Ramos (cell line): ENCODE data around the gene AADACL3.

Experiments
- in situ Hi-C: fragments of 300-500 bp; cut with MboI; formaldehyde crosslinking; loops from one replicate; pipeline ENCODE4 v1.14.3; 2022; ENCODE audit warnings: low sequenced_read_pairs; ENCODE audit not compliant: unreplicated experiment

AADACL3 gene

DNA sequence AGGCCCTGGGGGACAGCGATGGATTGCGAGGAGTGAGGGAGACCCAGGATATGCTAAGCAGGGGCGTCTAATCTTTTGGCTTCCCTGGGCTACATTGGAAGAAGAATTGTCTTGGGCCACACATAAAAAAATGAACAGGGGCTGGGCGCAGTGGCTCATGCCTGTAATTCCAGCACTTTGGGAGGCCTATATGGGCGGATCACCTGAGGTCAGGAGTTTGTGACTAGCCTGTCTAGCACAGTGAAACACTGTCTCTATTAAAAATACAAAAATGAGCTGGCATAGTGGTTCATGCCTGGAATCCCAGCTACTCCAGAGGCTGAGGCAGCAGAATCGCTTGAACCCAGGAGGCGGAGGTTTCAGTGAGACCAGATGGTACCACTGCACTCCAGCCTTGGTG lies 46.9 kb downstream of the AADACL3 start:
- in situ Hi-C loops: no loop called here

DNA sequence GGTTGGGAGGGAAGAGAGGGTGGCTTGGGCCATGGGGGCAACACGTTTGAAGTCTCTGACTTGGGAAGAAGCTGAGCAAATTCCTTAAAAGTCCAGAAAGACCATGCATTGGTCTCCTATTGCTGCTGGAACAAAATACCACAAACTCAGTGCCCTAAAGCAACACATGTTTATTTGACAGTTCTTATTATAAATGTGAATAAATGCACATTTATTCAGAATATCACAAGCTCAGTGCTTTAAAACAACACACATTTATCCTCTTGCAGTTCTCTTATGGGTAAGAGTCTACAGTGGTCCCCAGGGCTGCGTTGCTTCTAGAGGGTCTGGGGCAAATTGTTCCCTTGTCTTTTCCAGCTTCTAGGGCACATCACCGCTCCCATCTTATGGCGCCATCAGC lies 47.6 kb downstream of the AADACL3 start:
- in situ Hi-C loops: no loop called here

DNA sequence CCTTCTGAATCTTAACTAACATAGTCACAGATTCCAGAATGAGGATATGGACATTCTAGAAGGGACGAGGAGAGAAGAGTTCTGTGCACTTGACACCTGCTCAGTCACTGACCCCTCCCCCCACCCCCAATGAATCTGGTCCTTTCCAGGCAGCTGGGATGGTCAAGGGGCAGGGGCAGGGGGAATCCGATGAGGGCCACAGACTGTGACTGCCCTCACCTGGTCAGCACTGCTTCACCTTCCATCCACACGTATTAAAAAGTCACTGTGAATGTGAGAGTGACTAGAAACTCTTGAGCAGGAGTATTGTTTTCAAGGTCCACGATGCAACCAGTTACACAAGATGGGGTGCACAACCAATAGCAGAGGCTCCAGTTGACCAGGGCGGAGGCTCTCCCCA lies 48.1 kb downstream of the AADACL3 start:
- in situ Hi-C loops: no loop called here

DNA sequence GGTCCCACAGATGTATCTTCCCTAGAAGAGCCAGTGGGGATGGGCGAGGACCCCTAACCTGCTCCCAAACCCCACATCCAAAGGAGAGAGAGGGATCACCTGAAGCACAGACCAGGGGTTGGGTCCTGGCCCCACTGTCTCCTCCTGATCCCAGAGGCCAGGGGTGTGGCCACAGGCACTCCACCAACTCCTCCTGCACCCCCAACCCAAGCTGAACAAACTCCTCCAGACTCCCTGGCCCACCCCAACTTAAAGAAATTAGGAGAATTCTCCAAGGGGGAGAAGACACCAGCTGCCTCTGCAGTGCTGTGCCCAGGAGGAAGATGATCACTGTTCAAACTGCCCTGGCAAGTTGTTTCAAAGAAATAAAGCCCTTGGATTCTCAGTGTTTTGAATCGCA lies 53.1 kb downstream of the AADACL3 start:
- in situ Hi-C loops: no loop called here

DNA sequence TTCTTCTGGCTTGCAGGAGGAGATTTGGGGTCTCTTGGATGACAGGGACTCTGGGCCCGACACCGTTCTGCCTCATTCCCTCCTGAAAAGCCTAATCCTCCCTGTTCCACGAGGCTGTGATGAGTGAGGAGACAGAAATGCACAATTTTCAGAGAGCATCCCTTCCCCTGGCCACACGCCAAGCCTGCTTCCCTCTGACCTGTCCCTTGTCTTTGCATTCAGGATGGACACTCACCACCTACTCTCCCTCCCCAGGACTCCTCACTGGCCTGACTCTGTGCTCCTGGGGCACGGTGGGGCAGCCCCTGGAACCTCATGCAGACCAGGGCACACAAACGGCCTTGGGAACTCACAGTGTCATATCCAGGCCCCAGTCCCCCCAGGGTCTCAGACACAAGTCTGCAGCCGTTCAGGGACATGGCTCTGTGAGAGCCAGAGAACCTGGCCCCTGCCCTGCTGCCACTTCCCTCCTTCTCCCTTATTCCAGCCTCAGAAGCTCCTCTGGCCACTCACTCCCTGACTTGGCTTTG lies 54.1 kb downstream of the AADACL3 start:
- in situ Hi-C loops: no loop called here

DNA sequence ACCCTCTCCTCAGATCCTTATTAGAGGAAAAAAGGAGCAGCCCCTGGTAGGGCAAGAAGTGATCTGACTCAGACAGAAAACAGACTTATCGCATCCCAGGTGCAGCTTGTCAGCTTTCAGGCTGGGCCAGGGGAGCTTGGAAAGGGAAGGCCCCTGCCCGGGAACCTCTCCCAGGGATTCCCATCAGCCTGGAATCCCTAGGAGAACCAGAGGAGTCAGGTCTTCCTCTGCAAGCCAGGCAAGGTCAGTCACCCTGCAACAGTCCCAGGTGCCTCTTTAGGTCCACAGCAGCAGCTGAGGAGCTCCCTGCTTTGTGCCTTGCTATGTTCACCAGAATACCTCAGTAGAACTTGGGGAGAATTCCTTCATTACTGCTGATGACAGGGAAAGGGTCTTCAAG lies 54.7 kb downstream of the AADACL3 start:
- in situ Hi-C loops: no loop called here

DNA sequence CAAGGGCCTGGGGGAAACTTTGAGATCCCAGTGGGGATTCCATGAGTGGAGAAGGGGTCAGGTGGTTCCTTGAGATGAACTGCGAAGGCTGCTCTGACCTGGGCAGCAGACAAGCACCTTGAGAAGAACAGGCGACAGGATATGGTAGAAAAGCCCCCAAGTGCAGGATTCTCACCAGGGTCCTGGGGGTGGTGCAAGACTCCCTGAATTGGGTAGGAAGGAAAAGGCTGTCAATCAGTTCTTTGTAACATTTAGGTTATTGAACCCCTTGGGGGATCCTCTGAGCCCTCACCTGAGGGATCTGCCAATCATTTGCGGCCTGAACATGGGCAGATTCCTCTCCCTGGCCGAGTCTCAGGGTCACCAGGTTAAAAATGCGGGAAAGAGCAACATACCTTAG lies 55.3 kb downstream of the AADACL3 start:
- in situ Hi-C loops: no loop called here

DNA sequence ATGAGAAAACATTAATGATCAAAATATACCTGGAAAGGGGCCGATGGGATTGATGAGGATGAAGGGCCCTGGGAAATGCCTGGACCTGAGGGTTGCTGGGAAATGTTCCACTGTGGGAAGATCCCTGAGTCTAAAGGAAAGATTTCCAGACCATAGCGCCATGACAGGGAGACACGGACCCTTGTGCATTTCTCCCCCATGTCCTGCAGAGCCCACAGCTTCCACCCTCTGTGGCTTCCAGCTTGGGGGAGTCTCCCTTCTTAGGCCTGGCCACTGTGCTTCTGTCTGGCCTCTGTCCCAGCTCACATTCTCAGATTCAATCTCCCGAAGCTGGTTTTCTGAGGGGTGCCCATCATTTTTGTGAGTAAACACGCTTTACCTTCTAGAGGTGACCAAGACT lies 56.6 kb downstream of the AADACL3 start:
- in situ Hi-C loops: no loop called here

DNA sequence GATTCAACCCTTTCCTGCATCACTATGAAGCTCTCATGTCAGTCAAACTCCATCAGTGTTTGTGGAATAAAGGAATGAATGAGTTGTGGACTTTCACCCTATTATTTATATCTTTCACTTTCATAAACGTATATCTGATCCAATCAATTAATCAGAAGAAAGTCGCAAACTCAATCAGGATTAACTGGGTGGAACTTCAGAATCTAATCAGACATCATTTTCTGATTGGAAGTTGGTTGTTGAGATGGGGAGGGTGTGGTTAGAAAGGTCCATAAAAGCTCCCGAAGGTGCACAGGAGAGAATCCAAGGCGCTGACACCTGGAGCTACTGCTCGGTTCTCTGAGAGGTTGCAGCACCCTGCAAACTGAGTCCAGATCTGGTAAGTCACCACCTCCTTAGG lies 57.5 kb downstream of the AADACL3 start, which contains the start of gene PRAMEF12:
TSS of gene PRAMEF12 (plus strand) at position 301 of the 400 bp plus-strand sequence. CDS start 1,130 bp downstream, outside the sequence.
- in situ Hi-C loops: no loop called here

DNA sequence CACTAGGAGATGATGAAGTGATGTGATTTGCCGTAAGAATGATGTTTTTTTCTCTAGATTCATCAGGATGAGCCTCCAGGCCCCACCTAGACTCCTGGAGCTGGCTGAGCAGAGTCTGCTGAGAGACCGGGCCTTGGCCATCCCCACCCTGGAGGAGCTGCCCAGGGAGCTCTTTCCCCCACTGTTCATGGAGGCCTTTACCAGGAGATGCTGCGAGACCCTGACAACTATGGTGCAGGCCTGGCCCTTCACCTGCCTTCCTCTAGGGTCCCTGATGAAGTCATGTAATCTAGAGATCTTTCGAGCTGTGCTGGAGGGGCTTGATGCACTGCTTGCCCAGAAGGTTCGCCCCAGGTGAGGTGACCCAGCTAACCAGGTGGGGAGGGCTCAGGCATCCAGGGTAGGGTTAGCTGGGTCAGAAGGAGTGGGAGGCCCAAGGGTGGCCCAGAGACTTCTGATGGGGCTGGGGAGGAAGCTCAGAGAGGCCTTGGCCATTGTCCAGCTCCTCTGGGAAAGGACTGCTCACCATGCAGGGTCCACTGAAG lies 59.0 kb downstream of the AADACL3 start:
- in situ Hi-C loops: no loop called here

DNA sequence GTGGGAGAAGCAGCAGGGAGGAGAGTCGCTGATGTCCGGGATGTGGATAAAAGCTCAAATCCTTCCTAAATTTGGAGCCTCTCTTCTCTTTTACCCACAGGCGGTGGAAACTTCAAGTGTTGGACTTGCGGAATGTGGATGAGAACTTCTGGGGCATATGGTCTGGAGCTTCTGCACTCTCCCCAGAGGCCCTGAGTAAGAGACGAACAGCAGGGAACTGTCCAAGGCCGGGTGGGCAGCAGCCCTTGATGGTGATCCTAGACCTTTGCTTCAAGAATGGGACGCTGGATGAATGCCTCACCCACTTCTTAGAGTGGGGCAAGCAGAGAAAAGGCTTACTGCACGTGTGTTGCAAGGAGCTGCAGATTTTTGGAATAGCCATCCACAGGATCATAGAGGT lies 59.5 kb downstream of the AADACL3 start:
- in situ Hi-C loops: no loop called here

DNA sequence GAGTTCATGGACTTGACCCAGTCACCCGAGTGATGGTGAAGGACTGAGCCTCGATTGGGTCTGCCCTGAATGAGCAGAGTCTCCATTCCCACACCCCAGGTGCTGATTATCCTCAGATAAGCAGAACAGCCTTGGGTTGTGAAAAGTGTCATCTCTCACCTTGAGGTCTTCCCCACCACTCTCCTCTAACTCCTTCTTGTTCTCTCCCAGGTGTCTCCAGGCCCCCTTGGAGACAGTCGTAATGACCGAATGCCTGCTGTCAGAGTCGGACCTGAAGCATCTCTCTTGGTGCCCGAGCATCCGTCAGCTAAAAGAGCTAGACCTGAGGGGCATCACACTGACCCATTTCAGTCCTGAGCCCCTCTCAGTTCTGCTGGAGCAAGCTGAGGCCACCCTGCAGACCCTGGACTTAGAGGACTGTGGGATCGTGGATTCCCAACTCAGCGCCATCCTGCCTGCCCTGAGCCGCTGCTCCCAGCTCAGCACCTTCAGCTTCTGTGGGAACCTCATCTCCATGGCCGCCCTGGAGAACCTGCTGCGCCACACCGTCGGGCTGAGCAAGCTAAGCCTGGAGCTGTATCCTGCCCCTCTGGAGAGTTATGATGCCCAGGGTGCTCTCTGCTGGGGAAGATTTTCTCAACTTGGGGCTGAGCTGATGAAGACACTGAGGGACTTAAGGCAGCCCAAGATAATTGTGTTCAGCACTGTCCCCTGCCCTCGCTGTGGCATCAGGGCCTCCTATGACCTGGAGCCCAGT lies 61.1 kb downstream of the AADACL3 start:
- in situ Hi-C loops: no loop called here
